ENCODE data around the gene MAP7D1. TPM values are rescaled to one million over a fixed set of nuclear protein-coding genes. Genes with fewer than 3 reads are reported as not detected.

The MAP7D1 gene
- total and polyA plus RNA-seq, 10 of the 15 experiments (the other 5 are each of a cell fraction or from before 2014, with no cell fraction given), result 4.4 to 97.6 (median 24.2) TPM

GRCh38 chr1:36223996-36224536, 68.1 kb downstream of the MAP7D1 start, which contains the start of gene THRAP3 (continued):
- TF ChIP-seq POLR2AphosphoS5 (IDR thresholded peaks at IDR 0.05; ENCODE audit: low read length), result peak; percentile 95
- peak; percentile 25; the same call in 1 of the 2 replicates for TF ChIP-seq LARP7 (IDR thresholded peaks at IDR 0.05)
- TF ChIP-seq SRF (IDR thresholded peaks at IDR 0.05; ENCODE audit: low read depth in 2 of 2, low read length in 2 of 2), result peak in 1 of 2 experiments; percentile 27; a peak in 1 of 4 replicates
- peak; percentile 96 for TF ChIP-seq USF2 (IDR thresholded peaks at IDR 0.05; ENCODE audit: borderline replicate concordance, low read depth, low read length)
- peak; percentile 6; the same call in 1 of the 2 replicates for TF ChIP-seq PAX5 (IDR thresholded peaks at IDR 0.05; ENCODE audit: borderline replicate concordance, low read depth, low read length)
- TF ChIP-seq GATAD2B (conservative IDR thresholded peaks at IDR 0.05; ENCODE audit: low read depth), result peak; percentile 44; the same call in 1 of the 2 replicates
- peak; percentile 91 for TF ChIP-seq POLR2A (IDR thresholded peaks at IDR 0.05; ENCODE audit: low read depth, low read length)

GRCh38 chr1:36224537-36225282, 68.8 kb downstream of the MAP7D1 start:
- ATAC-seq (peak; percentile 84), DNase-seq (ENCODE audit: low read depth, low spot score) (no peak), FAIRE-seq (no peak)
- peaks cover 7% of the 10 kb centered on the region; the same call in 1 of the 2 replicates for H3K4me1 ChIP-seq (ENCODE audit: control insufficient read depth, insufficient read depth, low read length)
- peaks cover 2 to 5% of the 10 kb centered on the region in 2 experiments; a peak in 1 of 4 replicates for H3K36me3 ChIP-seq (ENCODE audit: control insufficient read depth in 2 of 2, insufficient read depth in 2 of 2, low read length in 1 of 2)
- CTCF ChIA-PET, result interaction anchor here (0.5 to 4.4 kb wide), 8 partner anchors 25 to 128 kb away, joined by 3 to 29 read pairs (median 4); partner anchors contain the start of gene TRAPPC3
- POLR2A ChIA-PET, result interaction anchor here (0.6 to 3.7 kb wide), 22 partner anchors 11 to 294 kb away, joined by 3 to 23 read pairs (median 5); partner anchors contain the start of genes AGO3, LSM10, MAP7D1 and SH3D21
- H4K20me1 ChIP-seq (ENCODE audit: control insufficient read depth, insufficient read depth), result 0 out of 2 replicates have a peak, but pooled peaks cover 4% of the 10 kb centered on the region
- peak overlapping the region; percentile 91 for H3K9ac ChIP-seq (ENCODE audit: control insufficient read depth, insufficient read depth, low read length)
- intact Hi-C loops (cut with micrococcal nuclease; ENCODE audit: unreplicated experiment), result loop anchor here (1.0 to 10.0 kb wide), 2 partner anchors 75 to 160 kb away; partner anchors contain the start of genes STK40 and TRAPPC3
- peak overlapping the region; percentile 87 for H3K27ac ChIP-seq (ENCODE audit: control insufficient read depth, insufficient read depth)
- in situ Hi-C loops (cut with MboI), result no loop called here
- peak overlapping the region; percentile 95 for H3K4me3 ChIP-seq
- under 1% methylated on average over 23 of the region's 29 CpGs for WGBS (ENCODE audit: insufficient coverage, insufficient replicate concordance, low lambda C conversion rate, missing lambda C conversion rate)
- no peaks in the 10 kb centered on the region for H3K9me3 ChIP-seq (replicated peaks; ENCODE audit: control insufficient read depth, insufficient read depth, low read length)
- H2AFZ ChIP-seq (ENCODE audit: control insufficient read depth, low read depth, low read length), result peak overlapping the region; percentile 66
- SMC1A ChIA-PET (ENCODE audit: uncharacterized antibody, unreplicated experiment), result interaction anchor here (0.9 to 2.7 kb wide), 13 partner anchors 13 to 194 kb away, joined by 3 to 27 read pairs (median 5); partner anchors contain the start of genes MAP7D1 and TRAPPC3
- peak overlapping the region; percentile 91 for H3K4me2 ChIP-seq (ENCODE audit: control insufficient read depth, insufficient read depth)
- H3K27me3 ChIP-seq (replicated peaks in 1 of 2; ENCODE audit: control insufficient read depth in 2 of 2, insufficient read depth in 2 of 2, low read length in 1 of 2), result no peaks in the 10 kb centered on the region
- BruUV-seq (replicated peaks), result TSS peak; percentile 65
- RAD21 ChIA-PET (ENCODE audit: unreplicated experiment), result interaction anchor here (0.6 to 3.8 kb wide), 14 partner anchors 15 to 226 kb away, joined by 3 to 54 read pairs (median 4); partner anchors contain the start of genes OSCP1, SH3D21 and TRAPPC3
- H3K79me2 ChIP-seq (ENCODE audit: control insufficient read depth, insufficient read depth, low read length), result peaks cover 48% of the 10 kb centered on the region
- TF ChIP-seq FOXK2 (IDR thresholded peaks at IDR 0.05), result no peak
- TF ChIP-seq IKZF2 (IDR thresholded peaks at IDR 0.05), result peak; percentile 66 to 69
- no peak for TF ChIP-seq RCOR1 (conservative IDR thresholded peaks at IDR 0.05; ENCODE audit: low read depth, low read length)
- TF ChIP-seq HDAC6 (IDR thresholded peaks at IDR 0.05; ENCODE audit: unreplicated experiment), result no peak
- TF ChIP-seq MEF2B (IDR thresholded peaks at IDR 0.05; ENCODE audit: partially characterized antibody, poor library complexity, severe bottlenecking), result no peak
- TF ChIP-seq BRCA1 (IDR thresholded peaks at IDR 0.05; ENCODE audit: low read depth, low read length), result no peak
- TF ChIP-seq PKNOX1 (IDR thresholded peaks at IDR 0.05), result peak; percentile 91
- TF ChIP-seq MTA2 (IDR thresholded peaks at IDR 0.05; ENCODE audit: low read depth), result peak; percentile 33; the same call in 1 of the 2 replicates
- no peak for TF ChIP-seq CEBPZ (IDR thresholded peaks at IDR 0.05; ENCODE audit: low read depth, low read length)
- TF ChIP-seq LARP7 (IDR thresholded peaks at IDR 0.05), result no peak; the same call in 1 of the 2 replicates
